Kidney tubule cell (primary cell): ENCODE results near the gene CPPED1.

Source experiments
- DNase-seq: peaks from one replicate; pipeline ENCODE4 v3.0.0-alpha.2; 2018; ENCODE audit warnings: low spot score

CPPED1 gene

DNA sequence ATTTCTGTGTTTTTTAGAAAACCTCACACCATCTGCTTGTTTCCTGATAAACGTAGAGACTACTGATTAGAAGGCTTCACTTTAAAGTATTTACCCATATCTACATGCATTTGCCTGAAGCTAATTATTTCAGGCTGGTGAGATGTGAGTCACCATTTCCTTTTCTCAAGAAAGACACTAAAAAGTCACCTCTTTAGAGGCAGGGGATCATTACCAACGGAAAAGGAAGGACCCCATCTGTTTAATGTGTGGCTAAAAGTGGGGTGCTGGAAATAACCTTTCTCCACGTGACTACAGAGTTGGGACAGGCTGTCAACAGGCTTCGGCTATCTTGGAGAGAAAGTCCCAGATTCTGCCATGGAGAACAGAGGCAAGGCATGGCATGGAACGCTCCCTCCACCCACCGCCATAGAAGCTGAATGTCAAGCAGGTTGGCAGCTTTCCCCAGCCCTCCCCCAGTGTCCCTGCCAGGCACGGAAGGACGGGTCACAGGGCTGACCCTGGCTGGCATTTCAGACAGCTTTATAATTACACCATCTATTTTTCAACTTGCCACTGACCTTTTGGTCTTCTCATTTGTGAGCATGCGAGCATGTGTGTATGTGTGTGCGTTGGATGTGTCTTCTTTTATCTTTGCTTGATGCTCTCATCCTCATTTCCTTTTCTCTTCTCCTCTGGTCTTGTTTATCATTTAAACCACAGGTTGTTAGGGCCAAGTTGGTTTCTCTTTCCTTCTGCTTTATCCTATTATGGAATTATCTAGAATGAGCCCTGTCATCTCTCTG is 157.0 kb downstream of the CPPED1 start:
- peak; percentile 82 for DNase-seq

DNA sequence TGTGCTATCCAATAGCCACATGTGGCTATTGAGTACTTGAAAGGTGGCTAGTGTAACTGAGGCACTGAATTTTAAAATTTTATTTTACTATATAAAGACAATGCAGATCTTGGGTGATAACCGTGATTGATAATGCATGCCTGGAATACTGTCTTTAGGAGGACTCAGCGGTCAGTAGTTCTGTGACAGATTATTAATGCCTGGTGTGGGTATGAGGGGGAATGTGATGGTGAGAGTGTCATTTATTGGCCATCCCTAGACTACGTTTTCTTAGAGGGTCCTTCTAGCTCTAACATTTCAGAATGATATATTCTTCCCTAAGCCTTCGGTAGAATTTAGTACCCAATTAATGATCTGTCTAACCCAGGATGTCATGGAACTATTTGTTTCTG is 157.6 kb downstream of the CPPED1 start:
- DNase-seq: no peak

- no peak for DNase-seq
Measured at GRCh38 chr16:12643034-12643455, 160.6 kb downstream of the CPPED1 start.

GRCh38 chr16:12639044-12639443 is 164.6 kb downstream of the CPPED1 start:
- DNase-seq: peak; percentile 80

GRCh38 chr16:12637002-12637401 is 166.7 kb downstream of the CPPED1 start:
- no peak for DNase-seq

DNA sequence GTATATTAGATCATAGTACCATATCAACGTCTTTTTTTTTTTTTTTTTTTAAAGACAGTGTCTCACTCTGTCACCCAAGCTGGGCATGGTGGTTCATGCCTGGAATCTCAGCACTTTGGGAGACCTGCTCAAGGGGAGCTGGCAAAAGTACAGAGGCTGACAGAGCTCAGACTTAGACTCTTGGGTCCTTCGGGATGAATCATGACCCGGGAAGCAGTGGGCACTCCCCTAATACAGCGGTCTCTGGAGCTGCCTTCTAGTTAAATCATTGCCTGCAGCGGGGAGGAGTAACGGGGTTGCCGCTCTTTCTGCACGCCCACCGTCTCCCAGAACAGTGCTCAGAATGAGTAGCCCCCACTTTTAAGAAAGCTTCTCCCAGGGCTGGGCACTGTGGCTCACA is 174.4 kb downstream of the CPPED1 start:
- peak; percentile 34 for DNase-seq

DNA sequence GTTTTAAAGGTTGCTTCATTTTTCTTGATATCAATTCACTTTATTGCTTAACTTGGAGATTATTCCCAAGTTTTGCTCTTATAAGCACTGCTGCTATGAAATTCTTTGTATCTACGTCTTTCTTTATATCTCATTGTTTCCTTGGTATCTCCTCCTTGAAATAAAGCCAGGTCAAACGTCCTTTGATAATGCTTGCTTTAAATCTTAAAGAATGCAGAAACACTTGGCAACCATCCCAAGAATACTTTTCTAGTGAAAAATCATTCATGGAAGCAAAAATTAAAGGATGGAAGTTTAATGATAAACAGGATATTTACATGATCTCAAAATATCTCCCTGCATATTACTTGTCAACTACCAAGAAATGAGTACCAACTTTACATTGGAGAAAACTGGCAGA is 175.2 kb downstream of the CPPED1 start:
- DNase-seq: peak; percentile 42

GRCh38 chr16:12627394-12627793 is 176.3 kb downstream of the CPPED1 start:
- DNase-seq: peak; percentile 74

DNA sequence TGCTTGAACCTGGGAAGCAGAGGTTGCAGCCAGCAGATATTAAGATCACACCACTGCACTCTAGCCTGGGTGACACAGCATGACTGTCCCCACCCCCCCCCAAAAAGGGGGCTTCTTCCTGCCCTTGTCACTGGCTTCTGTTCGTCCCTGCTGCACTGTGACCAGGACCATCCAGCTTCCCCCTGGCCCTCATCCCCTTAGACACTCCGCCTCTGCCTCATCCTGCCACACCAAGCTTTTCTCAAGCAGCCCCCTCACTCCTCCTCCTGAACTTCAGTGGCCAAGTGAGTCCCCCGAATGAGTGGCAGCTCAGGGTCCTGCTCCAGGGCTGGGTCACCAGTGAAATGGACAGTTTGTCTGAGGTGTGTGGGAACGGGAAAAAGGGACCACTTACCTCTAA is 177.3 kb downstream of the CPPED1 start:
- no peak for DNase-seq

- DNase-seq: no peak
Measured at GRCh38 chr16:12625716-12626115, 178.0 kb downstream of the CPPED1 start.

DNA sequence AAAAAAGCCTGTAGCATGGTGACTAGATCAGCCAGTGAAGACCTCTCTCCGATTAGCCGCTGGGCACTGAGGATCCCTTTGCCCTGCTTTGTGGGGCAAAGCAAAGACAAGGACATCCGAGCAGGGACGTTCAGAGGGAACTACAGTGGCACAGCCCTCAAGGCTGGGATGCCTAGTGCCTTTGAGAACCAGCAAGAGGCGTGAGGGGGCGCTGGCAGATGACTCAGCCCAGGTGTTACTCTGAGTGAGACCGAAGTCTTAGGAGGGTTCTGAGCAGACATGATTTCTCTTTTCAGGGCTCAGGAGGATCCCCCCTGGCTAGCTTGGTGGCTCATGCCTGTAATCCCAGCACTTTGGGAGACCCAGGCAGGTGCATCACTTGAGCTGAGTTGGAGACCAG is 178.6 kb downstream of the CPPED1 start:
- no peak for DNase-seq

- DNase-seq: no peak
Measured at GRCh38 chr16:12620150-12620549, 183.5 kb downstream of the CPPED1 start.

DNA sequence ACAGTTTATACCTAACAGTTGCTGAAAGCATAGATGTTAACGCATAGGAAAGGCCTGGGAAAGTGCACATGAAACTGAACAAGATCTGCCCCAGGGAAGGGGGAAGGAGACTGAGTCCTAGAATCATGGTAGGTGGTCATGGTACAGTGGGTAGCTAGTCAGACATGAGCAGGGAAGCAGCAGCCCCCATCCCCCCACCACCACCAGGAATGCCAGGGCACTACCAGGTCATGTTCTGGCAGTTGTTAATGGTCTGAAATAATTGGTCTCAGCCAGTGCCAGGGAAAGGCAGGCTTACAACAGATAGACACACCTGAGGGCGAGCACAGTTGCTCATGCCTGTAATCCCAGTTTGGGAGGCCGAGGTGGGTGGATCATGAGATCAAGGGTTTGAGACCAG is 185.2 kb downstream of the CPPED1 start:
- DNase-seq: peak; percentile 85

GRCh38 chr16:12617401-12617819 is 186.3 kb downstream of the CPPED1 start:
- no peak for DNase-seq

DNA sequence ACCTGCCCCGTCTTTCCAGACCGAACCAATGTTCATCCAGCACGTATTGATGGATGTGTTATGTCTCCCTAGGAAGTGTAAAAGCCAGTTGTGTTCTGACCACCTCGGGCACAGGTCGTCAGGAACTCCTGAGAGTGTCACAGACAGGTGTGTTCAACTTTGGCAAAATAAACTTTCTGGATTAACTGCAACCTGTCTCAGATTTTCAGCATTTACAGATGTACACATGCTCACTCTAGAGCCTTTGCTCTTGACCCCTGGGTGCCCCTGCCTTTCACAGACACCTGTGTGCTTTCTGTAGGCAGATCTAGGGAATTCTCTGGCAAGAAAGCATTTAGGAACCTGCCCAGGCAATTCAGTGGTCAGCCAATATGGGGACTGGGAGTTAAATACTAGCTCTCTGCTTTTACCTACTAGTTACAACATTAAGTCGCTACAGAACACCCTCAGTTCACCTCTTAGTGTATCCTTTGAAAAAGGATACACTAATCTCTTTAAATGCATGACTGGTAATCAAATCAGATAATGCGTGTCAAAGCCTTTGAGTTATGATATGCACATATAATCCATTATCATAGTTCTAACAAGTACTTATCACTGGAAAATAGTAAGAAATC is 188.9 kb downstream of the CPPED1 start:
- no peak for DNase-seq

- no peak for DNase-seq
Measured at GRCh38 chr16:12613992-12614661, 189.6 kb downstream of the CPPED1 start.

DNA sequence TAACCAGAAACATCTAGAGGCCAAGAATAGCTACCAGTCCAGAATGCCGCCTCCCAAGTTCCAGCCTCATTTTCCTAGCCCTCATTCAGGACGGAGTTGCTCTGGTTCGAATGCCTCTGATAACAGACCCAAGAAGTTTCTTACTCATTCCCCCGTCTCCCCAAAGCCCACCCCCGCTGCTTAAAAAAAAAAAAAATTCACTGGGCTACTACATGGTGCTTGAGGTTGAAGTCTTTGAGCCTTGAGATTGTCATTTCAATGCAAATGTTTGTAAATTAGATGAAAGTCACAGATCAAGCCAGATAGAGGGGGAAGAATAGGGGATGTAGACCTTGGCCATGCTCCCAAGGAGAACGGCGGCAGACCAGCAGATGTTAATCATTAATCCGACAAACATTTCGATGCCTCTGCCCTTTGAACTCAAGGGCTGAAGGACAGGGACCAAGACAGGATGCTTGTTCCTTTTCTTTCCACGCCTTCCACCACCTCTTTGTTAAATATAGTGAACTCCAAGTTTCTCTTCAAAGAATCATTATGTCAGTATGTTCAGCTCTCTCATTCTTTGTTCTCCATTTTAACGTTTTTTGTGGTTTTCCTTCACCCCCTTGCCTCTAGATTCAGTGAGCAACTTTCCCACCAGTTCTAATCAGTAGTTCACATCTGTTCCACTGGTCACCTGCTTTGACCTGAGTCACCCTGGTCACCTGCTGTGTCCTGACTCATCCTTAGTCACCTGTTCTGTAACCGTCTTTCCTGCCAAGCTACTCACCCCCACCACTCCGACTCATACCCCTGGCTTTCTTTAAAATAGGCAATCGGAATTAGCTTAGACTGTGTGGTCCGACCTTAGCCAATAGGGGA is 190.3 kb downstream of the CPPED1 start:
- peak; percentile 98 for DNase-seq

GRCh38 chr16:12612598-12613101 is 191.0 kb downstream of the CPPED1 start:
- peak; percentile 99 for DNase-seq

- no peak for DNase-seq
Measured at GRCh38 chr16:12611916-12612597, 191.6 kb downstream of the CPPED1 start.

- DNase-seq: peak; percentile 41
Measured at GRCh38 chr16:12611006-12611477, 192.6 kb downstream of the CPPED1 start.
